ENCODE measurements around the gene SRCAP. TPM values are rescaled to one million over a fixed set of nuclear protein-coding genes. Genes with fewer than 3 reads are reported as not detected.

Gene SRCAP
- total RNA-seq, 1 experiment from 2014 or later: 6.2 TPM

GRCh38 chr16:30757316-30757715 lies 58.3 kb downstream of the SRCAP start:
- no peak for DNase-seq (ENCODE audit: low spot score)

GRCh38 chr16:30758988-30759491 lies 60.1 kb downstream of the SRCAP start:
- DNase-seq (ENCODE audit: low spot score): no peak

- no peak for DNase-seq (ENCODE audit: low spot score)
Measured at GRCh38 chr16:30760001-30760559, 61.1 kb downstream of the SRCAP start.

GRCh38 chr16:30760577-30761426 lies 61.8 kb downstream of the SRCAP start:
- DNase-seq (ENCODE audit: low spot score): no peak

- DNase-seq (ENCODE audit: low spot score): no peak
Measured at GRCh38 chr16:30761427-30761927, 62.5 kb downstream of the SRCAP start.

GRCh38 chr16:30761928-30762902 lies 63.2 kb downstream of the SRCAP start, which contains the start of the genes CFAP119 and RNF40:
TSS of gene CFAP119 (minus strand) at chr16:30762062. CDS start at chr16:30761748, 314 bp downstream.
TSS of gene RNF40 (plus strand) at chr16:30762322. CDS start at chr16:30762546, 224 bp downstream.
- DNase-seq (ENCODE audit: low spot score): peak; percentile 97

- DNase-seq (ENCODE audit: low spot score): no peak
Measured at GRCh38 chr16:30762991-30763725, 64.2 kb downstream of the SRCAP start.

- DNase-seq (ENCODE audit: low spot score): no peak
Measured at GRCh38 chr16:30764086-30764485, 65.1 kb downstream of the SRCAP start.

GRCh38 chr16:30764816-30765465 lies 66.0 kb downstream of the SRCAP start:
- DNase-seq (ENCODE audit: low spot score): no peak

- no peak for DNase-seq (ENCODE audit: low spot score)
Measured at GRCh38 chr16:30766206-30766932, 67.4 kb downstream of the SRCAP start.

- no peak for DNase-seq (ENCODE audit: low spot score)
Measured at GRCh38 chr16:30766933-30767284, 67.9 kb downstream of the SRCAP start.

- no peak for DNase-seq (ENCODE audit: low spot score)
Measured at GRCh38 chr16:30767767-30768465, 68.9 kb downstream of the SRCAP start.

GRCh38 chr16:30768583-30769181 lies 69.7 kb downstream of the SRCAP start:
- DNase-seq (ENCODE audit: low spot score): no peak

- no peak for DNase-seq (ENCODE audit: low spot score)
Measured at GRCh38 chr16:30769379-30770089, 70.6 kb downstream of the SRCAP start.

- DNase-seq (ENCODE audit: low spot score): no peak
Measured at GRCh38 chr16:30771726-30772125, 72.8 kb downstream of the SRCAP start.

GRCh38 chr16:30773826-30774225 lies 74.9 kb downstream of the SRCAP start:
- no peak for DNase-seq (ENCODE audit: low spot score)

- DNase-seq (ENCODE audit: low spot score): no peak
Measured at GRCh38 chr16:30774367-30775130, 75.6 kb downstream of the SRCAP start.

- DNase-seq (ENCODE audit: low spot score): no peak
Measured at GRCh38 chr16:30775131-30775391, 76.1 kb downstream of the SRCAP start.

Measured in H4 (cell line).